RKO (cell line): ENCODE measurements around the gene DENND4A.
A peak's percentile ranks its signal among the peaks of the same experiment; 100 is the strongest.
"Not testable (repeated sequence)": the region's sequence is repeated elsewhere in the genome, so short reads cannot be mapped to it uniquely, and the experiment has no call there.

Experiments used
- DNase-seq: peaks from one replicate; pipeline ENCODE4 v3.0.0-alpha.2; 2016; ENCODE audit warnings: low spot score

DENND4A gene

DNA sequence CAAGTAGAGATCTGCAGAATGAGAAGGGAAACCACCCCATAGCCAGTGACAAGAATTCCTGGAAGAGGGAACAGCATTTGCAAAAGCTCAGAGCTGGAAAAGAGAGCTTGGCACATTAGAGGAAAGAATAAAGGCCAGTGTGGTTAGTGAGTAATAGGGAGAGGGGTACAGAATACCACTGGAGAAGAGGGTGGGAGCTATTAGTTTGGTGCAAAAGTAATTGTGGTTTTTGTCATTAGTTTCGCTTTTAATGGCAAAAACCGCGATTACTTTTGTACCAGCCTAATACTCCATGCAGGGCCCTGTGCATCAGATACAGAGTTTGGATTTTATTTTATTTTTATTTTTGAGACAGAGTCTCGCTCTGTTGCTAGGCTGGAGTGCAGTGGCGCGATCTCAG, 160.6 kb downstream of the DENND4A start:
- DNase-seq: no peak

DNA sequence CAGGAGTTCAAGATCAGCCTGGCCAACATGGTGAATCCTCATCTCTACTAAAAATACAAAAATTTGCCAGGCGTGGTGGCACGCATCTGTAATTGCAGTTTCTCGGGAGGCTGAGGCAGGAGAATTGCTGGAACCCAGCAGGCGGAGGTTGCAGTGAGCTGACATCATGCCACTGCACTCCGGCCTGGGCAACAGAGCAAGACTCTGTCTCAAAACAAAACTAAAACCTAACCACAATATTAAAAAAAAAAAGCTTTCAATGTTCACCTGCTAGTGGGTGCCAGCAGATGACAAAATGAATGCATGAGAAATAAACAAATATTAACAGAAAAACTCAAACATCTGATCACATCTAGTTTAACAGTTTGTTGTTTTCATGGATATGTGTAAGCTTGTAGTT, 161.3 kb downstream of the DENND4A start:
- DNase-seq: no peak

DNA sequence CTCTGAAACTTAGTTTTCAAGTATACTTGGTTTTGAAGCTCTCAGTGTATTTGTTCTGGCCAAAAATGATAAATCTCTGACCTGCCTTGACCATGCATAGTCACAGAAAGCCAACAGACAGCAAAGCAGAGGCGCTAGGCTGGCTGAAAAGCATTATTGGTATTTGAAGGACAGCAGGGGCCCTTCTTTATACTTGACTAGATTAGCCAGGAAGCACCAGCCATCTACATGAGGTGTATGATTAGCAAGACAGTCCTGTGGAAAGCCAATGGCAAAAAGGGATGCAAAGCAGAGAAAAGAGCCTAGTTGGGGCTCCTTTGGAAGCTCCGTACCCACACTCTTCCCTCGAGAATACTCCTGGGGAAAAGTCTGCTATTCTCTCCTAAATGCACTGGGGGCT, 162.5 kb downstream of the DENND4A start:
- DNase-seq: no peak

DNA sequence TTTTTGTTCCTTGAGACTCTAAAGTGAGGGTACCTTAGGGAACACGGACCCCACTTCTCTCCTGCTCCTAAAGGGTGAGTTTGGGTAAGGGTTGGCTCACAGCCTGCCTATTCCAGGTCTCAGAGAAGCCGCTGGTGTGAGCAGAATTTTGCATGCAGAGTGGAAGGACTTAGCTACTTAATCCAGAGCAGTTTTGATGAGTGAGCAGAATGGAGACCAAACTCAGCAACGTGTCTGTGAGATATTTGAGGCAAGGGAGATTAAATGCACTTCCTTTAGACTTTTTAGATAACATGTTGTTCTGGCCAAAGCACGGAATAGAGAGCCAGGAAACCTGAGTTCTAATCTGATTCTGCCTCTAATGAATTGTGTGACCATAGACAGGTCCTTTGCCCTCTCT, 165.2 kb downstream of the DENND4A start:
- no peak for DNase-seq

DNA sequence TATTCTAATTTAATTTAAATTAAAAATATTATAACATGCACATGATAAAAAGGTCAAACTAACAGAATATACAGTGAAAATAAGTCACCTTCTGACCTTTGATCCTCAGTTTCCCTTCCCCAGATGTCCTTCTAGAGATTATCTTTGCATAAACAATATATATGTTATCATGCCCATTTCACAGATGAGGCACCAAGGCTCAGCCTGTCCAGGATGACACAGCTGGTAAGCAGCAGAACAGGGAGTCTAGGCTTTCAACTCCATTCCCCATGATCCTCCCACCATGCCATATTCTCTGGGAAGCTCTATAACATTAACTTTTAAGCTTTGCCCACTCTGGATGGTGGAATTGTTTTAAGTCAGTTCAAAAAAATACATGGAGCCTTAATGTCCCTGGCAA, 169.0 kb downstream of the DENND4A start:
- no peak for DNase-seq

DNA sequence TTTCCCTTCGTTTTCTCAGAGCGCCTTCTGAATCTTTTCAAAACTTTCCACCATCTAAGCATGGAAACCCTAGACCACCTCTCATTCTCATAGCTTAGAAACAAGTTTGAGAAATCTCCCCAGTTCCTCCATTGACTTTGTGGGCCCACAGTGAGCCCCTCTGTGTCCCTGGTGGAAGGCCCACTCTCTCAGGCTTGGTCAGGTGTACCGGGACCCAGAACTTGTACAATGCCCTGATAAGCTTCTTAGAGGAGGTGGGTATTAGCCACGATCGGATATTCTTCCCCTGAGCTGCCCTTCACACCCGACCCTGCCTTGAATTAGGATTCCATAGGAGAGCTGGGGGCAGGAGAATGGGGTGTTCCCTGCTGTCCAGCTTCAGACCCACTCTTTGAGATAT, 170.5 kb downstream of the DENND4A start, which contains the start of gene SLC24A1:
Gene SLC24A1 (plus strand): TSS at position 301 of the 400 bp plus-strand sequence. CDS start 2,143 bp downstream, outside the sequence.
- DNase-seq: no peak

DNA sequence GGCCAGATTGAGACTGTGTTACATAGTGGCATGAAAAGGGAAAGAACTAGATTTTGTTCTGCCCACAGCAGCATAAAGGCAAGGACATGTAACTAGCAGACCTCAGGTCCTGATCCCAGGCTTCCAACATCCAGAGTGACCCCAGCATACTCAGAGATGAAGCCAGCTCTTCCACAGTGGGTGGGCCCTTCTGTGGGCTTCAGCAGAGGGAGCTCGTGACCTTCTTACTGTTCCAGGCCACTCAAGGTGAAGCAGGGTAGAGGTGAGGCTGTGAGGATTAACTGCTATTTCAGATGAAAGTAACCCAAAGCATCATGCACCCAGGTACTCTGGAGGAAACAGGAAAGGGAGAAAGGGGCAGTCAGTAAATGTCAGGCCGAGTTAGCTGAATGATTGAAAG, 171.3 kb downstream of the DENND4A start:
- DNase-seq: no peak

DNA sequence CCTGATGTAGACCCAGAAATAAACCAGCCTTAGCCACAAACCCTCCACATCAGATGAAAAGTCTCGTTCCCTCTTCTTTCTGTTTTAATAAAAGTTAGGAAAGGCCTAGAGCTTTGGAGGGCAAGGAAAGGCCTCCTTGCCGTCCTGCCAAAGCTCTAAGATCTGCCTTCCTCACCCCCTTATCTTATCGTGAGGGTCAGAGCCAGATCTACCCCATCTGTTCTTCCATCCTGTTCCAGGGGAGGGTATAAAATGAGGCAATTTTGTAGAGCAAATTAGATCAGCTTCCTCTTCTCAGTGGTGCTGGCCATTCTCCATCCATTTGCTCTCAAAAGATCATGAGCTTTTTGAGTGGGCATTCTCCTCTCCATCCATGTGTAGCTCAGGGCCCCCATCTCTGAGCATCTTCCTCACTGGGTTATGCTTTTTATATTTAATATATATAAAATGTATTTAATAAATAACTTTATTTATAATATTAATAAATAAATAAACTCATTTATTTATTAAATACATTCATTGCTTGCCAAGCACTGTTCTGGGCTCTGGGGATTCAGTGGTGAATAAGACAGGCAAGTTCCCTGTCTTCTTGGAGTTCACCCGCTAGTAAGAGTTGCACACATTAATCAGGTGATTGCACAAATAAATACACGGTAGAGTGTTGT, 172.3 kb downstream of the DENND4A start:
- no peak for DNase-seq

DNA sequence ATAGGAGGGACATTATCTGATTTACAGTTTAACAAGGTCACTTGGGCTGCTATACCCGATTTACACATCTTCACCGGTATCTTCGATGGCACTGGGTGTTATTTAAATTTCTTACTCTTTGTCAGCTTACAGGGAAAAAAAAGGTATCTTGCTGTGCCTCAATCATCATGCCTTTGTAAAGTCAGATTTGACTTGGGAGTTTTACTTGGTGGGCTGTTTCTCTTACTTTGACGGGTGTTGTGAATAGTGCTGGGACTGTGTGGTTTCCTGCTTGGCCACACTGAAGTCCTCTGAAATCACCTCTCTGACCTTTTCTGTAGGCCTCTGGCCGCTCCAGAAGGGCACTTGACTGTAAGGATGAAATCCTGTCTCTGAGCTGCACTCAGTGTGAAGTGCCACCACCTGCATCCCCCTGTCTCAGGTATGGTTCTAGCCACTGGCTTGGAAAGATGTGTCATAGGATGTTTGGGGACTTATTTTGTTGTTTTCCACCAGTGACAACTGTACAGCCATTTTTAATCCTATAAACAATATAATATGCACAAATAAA, 173.5 kb downstream of the DENND4A start:
- no peak for DNase-seq

DNA sequence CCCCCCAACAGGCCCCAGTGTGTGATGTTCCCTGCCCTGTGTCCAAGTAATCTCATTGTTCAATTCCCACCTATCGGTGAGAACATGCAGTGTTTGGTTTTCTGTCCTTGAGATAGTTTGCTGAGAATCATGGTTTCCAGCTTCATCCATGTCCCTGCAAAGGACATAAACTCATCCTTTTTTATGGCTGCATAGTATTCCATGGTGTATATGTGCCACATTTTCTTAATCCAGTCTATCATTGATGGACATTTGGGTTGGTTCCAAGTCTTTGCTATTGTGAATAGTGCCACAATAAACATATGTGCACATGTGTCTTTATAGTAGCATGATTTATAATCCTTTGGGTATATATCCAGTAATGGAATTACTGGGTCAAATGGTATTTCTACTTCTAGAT, 176.2 kb downstream of the DENND4A start:
- not testable (repeated sequence) for DNase-seq

DNA sequence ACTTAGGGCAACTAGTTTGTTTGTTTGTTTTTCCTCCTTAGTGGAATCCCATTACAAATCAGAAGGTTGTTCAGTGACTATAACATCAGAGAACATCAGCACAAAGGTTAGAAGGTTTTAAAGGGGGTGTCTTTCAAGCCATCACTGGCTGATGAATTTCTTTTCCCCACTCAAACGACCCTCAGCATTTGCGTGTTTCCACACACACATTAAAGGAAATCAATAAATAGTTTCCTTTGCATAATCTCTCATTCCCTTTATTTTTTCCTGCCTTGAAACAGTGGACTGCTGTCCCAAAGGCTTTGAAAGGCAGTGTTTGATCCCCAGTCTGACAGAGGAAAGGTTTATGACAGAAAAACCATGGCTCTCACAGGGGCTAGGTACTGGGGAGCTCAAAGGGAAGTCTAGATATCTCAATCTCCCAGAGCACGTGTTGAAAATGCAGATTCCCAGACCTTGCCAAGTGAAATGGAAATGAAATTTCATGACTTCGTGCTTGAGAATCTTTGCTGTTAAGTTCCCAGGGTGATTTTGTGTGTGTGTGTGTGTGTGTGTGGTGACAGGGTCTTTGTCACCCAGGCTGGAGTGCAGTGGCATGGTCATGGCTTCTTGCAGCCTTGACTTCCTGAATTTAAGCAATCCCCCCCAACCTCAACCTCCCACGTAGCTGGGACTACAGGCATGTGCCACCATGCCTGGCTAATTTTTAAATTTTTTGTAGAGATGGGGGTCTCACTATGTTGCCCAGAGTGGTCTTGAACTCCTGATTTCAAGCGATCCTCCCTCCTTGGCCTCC, 178.9 kb downstream of the DENND4A start:
- no peak for DNase-seq

DNA sequence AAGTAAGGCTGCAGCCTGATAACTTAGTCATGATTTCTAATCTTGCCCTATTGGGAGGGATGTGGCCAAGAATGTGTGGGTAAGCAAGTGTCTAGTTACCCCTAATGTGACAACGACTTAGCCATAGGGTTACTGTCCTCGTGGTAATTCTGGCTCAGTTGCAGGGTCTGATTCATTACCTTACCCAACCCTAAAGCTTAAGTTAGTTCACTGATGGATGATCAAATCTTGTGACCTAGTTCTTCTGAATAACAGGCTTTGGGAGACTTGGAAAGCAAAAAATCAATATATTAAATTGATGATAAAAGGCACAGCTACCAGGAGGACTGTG, 179.5 kb downstream of the DENND4A start:
- DNase-seq: peak; percentile 46

DNA sequence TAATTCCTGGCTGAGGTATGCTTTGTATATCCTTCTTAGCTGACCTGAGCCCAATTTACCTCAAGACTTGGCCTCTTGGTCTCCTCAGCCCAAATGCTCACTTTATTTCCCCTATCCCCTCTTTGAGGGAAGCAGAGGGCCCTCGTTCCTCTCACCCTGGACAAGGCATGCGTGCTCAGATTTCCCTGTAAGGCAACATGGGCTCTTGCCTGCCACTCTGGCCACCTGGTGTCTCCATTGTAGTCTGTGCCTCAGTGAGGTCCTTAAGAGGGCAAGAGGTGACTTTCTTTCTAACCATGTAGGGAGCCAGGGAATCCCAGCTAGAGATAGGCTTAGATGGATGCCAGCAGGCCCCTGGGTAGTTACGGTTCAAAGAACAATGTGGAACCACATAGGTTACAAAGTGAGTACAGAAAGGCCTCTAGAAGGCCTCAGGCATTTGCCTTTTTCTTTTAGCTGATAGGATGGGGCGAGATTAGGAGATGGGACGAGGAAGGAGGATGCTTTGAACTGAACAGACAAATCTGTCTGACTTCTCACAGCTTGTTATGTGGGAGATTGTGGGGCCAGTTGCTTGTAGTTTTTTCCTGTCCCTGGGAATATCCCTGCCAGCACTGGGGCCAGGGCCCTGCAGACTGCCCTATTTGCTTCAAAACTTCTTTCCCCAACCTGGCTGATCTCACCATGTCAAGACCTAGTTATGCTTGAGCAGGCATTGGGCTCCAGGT, 180.0 kb downstream of the DENND4A start:
- DNase-seq: no peak

DNA sequence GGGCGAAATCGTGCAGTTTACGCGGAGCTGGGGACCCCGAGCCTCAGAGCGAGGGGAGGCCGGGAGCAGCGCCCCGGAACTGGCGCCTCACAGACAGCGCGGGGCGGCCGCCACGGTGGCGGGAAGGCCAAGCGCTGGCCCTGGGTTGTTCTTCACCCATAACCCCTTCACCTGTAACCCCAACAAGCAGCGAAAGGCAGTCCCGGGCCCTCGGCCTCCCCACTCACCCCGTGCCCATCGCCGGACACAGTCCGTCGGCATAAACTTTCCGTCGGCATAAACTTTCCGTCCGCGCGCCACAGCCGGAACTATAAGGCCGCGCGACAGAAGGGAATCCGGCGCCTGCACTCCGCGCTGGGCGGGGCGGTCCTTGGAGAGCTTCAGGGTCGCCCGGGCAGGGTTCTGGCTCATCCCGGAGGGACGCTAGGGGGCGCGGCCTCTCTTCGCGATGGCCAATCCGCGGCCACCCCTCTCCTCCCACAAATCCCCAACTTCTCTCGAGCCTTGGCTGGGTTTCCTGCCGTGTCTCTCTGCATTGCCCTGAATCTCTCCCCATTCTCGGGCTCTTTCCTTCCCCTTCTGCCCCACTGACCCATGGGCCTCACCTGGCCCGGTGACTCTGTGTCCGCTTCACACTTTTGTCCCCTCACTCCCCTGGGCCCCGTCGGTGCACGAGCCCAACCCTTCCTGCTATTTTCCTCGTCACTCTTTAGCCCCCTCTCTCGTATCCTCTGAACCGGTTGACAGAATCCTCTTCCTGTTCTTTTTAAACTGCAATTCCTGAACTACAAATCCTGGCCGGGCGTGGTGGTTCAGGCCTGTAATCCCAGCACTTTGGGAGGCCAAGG, 181.0 kb downstream of the DENND4A start, which contains the start of gene INTS14:
Gene INTS14 (minus strand): TSS at position 261 of the 848 bp plus-strand sequence. CDS start 3,751 bp downstream, outside the sequence.
- DNase-seq: peak; percentile 96
